ENCODE results near the gene USP49.

Gene USP49

DNA sequence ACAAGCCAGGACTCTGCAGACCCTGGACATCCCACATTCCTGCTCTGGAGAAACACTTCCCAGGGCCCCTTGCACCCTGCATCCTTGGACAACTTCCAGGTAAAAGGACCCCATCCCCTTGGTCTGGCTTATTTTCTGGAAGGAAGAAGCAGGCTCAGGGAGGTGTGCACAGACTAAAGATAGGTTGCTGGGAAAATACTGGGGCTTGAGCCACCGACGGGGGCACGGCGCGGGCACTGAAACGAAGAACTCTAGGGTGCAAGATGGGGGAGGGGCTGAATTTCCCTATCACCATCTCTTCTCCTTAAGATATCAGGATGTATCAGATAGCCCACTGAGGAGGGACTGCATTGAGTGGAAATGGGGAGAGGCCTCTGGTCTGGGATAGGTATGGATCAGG, 116.3 kb downstream of the USP49 start:
- no peak for TF ChIP-seq GATA3 (IDR thresholded peaks at IDR 0.05; ENCODE audit: low read depth, low read length)
- TF ChIP-seq GATA2 (IDR thresholded peaks at IDR 0.05; ENCODE audit: low read depth, low read length), result no peak

DNA sequence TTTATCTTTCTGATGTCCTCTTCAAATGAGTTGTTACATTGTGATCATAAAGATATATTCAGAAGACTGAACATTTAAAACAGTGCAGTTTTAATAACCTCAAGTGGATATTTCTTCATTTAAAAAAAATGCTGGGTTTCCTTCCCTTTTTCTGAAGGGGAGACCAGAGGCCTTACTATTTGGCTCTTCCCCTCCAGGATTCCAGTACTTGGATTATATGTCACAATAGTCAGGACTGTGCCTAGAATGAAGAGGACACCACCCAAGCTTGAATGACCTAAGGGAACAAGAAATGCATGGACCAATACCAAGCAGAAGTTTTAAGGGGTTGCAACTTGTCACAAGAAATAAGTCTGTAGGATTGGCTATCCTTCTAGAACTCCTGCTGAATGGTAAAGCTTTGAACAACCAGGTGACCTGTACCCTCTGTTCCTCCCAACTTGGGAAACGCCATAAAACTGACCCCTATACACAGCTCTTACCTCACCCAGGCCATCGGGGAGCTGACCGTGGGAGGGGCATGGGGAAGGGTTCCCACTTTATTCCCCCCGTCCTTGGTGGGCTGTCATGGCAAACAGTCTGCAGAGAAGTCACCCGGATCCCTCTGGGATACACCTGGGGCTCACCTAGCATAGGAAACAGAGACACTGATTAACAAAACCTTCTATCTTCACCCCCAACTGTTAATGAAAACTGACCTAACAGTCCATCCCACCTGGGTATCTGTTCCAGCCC, 117.5 kb downstream of the USP49 start:
- TF ChIP-seq GATA2 (IDR thresholded peaks at IDR 0.05; ENCODE audit: low read depth, low read length), result no peak
- no peak for TF ChIP-seq GATA3 (IDR thresholded peaks at IDR 0.05; ENCODE audit: low read depth, low read length)

DNA sequence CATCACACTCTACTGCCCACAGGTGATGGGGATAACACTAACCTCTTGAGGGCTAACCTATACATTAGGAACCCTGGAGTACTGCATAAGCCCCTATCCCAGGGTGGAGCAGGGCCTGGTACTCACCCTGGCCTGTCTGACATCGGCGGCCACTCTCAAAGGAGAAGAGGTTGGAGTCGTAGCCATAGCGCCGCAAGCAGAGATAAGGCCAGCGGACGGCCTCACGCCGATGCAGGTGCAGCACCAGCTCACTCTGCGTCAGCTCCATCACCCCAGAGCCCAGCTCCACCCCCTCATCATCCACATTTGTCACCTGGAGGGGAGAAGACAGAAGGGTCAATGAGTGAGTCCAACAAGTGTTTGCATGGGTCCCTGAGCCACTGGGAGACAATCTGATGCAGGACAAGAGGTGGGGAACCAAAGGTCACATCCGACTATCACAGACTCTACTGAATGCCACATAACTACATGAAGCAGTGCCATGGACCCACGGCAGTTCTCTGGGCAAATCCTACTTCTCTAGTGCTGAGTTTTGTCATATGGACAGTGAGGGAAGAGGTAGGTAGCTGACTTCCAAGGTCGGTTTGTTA, 119.8 kb downstream of the USP49 start:
- TF ChIP-seq GATA2 (IDR thresholded peaks at IDR 0.05; ENCODE audit: low read depth, low read length) (no peak), GATA3 (IDR thresholded peaks at IDR 0.05; ENCODE audit: low read depth, low read length) (no peak)

DNA sequence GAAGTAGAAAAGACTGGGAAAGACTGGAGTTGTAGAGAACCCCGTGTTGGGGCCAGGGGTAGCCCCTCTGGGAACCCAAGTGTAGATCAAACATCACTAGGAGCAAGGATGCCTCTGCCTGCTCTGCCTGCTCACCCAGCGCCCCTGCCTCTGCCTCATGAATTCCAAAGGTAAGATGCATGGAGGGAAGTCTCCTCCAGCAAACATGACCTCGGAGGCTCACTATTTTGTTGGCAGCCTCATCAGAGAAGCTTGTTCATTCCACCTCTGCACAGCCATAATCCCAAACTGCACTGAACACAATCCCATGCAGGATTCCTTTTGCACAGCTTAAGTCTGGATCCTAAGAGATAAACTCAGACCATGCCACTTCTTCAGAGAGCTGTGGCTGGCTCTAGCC, 120.3 kb downstream of the USP49 start:
- TF ChIP-seq GATA3 (IDR thresholded peaks at IDR 0.05; ENCODE audit: low read depth, low read length) (no peak), GATA2 (IDR thresholded peaks at IDR 0.05; ENCODE audit: low read depth, low read length) (no peak)

DNA sequence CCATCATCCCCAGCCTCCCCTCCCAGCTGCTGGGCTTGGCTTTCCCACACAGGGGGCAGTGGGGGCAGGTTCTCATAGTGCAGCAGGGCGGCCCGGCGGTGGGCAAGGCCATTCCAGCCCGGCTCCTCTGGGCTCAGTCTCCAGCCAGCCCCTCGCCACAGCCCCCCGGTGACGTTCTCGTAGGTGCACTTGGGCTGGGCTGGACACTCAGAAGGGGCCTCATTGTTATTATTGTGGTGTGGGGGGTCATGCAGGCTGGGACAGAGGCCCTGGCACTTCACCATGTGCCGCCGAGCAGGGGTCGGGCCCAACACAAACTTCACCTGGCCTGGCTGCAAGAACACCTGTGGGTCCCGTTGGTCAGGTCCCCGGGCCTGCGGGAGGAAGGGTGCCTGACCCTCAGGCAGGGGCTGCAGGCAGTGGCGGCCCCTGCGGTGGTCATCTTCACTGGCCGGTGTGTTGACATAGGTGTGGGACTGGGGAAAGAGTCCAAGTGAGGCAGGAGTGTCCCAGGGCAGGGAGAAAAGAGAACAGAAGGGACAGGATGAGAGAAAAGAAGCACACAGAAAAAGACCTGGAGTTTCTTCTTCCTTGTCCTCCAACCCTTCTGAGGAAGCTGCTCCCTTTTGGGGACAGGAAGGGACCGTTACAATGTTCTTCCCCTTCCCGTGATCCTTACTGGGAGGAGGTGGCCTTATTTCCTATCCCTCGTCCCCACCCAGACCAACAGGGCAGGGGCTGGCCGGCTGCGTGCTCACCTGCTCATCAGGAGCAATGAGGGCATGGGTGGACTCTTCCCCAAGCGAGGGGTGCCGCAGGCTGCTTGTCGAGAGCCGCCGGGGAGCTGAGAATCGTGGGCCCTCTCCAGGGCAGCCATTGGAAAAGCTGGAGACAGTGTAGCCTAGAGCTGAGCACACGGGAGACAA, 123.9 kb downstream of the USP49 start:
- no peak for TF ChIP-seq GATA3 (IDR thresholded peaks at IDR 0.05; ENCODE audit: low read depth, low read length)
- TF ChIP-seq GATA2 (IDR thresholded peaks at IDR 0.05; ENCODE audit: low read depth, low read length), result no peak

DNA sequence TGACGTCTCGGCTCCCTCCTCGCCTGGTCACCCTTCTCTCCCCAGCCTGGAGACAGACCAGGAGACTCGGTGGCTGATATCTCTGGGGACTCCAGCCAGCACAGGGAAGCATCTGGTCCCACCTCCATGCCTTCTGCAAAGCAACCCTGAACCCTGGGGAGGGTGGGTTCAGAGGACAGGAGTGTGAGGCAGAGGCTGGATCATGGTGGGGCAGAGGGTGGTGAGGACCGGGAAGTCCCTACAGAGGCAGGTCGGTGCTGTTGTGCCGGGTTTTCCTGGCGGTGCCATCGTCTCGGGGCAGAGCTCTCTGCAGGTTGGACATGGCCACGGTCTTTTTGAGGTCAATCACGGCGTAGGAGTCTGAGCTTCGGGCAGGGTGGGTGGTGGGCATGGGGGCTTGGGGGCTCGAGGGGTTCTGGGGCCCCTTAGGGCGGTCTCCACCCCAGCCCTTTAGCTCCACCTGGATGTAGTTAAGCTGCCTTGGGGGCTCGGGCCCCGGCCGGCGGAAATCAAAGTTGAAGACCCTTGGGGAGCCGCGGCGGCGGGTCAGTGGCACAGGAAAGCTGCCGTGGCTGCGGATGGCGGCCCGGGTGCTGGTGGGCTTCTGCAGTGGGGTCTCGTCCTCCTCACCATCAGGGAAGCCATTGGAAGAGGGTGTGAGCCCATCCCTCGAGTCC, 124.7 kb downstream of the USP49 start:
- TF ChIP-seq GATA2 (IDR thresholded peaks at IDR 0.05; ENCODE audit: low read depth, low read length) (no peak), GATA3 (IDR thresholded peaks at IDR 0.05; ENCODE audit: low read depth, low read length) (no peak)

DNA sequence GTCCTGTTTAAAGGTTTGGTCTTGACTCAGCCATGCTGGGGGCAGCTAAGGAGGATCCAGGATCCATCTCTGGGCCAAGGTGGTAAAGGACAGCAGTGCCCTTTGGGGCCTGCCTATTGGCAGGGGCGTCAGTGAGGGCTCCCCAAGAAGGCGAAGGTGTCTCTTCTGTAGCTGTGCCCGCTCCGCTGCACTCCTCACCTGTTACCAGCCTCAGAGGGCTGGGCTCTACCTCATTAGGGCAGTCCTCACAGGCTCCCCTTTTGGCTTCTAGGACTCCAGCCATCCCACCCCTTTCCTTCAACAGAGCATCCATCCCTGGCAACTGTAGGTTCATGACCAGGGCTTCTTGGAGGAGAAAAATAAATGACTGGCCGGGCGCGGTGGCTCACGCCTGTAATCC, 125.8 kb downstream of the USP49 start:
- TF ChIP-seq GATA3 (IDR thresholded peaks at IDR 0.05; ENCODE audit: low read depth, low read length) (no peak), GATA2 (IDR thresholded peaks at IDR 0.05; ENCODE audit: low read depth, low read length) (no peak)

DNA sequence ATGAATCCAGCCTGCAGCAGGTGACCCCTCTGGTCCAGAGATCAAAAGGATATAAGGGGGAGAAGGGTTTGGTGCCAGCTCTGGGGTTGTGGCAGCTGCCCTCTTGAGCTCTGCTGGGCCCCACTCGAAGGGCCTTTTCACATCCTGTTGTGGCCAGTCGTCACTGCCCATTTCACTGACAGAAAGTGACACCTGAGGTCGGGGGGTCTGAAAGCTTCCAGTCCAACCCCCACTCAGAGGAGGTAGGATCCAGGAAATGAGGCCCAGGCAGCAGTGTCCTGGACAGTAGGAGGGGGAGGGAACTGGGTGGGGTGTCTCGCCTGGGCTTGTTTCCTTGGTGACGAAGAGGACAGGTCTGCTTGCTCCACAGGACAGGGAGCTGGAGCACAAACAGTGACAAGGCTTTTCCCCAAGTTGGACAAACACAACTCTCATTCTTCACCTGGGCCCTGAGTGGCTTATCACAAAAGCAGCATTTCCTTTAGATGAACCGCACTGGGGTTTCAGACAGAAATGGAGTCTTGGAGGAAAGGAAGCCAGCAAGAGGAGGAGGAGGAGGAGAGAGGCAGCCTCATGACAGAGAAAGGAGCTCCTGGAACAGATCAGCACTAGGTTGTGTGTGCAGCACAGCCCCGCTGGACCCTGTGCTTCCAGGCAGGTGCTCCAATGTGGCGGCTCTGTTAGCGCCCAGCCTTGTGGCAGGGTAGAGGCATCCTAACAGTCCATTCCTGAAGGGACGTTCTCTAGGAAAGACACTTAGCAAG, 126.4 kb downstream of the USP49 start:
- no peak for TF ChIP-seq GATA2 (IDR thresholded peaks at IDR 0.05; ENCODE audit: low read depth, low read length)
- no peak for TF ChIP-seq GATA3 (IDR thresholded peaks at IDR 0.05; ENCODE audit: low read depth, low read length)

DNA sequence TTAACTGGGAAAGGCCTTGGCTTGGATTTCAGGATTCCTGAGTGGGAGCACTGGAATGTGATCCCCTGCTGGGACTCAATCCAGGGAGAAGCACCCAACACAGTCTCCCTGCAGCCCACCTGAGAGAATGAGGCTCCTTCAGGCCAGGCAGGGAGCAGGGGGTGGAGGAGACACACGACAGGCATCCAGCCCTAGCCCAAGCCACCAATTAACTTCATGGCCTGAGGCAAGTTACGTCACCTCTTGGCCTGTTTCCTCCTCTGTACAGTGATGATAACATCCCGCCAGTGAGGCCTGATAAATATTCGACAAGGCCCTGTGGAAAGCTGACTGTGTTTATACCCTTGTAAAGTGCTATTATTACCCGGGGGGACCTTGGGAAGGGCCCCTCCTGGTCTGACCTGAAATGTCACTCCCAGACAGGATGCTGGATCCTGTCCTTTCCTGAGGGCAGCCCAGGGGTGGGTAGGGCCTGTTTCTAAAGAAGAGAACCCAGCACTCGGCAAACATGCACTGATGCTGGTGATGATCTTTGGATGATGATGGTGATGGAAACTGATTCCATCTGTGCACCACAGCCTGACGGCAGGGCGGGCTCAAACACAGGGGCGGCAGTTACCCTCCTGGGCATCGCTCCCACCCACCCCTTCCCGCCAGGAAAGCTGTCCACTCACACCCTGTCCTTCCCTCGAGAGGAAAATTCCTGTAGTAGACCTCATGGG, 127.9 kb downstream of the USP49 start:
- TF ChIP-seq GATA3 (IDR thresholded peaks at IDR 0.05; ENCODE audit: low read depth, low read length) (no peak; the same call in 1 of the 2 replicates), GATA2 (IDR thresholded peaks at IDR 0.05; ENCODE audit: low read depth, low read length) (peak; percentile 88)

DNA sequence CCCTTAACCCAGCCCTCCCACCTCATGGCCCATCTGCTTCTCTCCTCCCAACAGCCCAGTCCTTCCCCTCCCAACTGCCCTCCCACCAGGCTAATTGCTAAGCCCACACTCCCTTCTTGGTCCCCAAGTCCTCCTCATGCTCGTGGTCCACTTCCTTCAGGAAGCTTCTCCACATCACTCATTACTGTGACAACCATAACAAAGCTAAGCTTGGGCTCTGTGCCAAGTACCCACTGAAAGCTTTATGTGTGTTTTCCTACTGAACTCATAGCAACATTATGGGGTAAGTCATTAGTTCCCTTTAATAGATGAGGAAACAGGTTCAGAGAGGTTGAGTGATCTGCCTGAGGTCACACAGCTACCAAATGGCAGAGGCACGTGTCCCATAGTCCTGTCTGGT, 131.7 kb downstream of the USP49 start:
- no peak for TF ChIP-seq GATA2 (IDR thresholded peaks at IDR 0.05; ENCODE audit: low read depth, low read length)
- no peak for TF ChIP-seq GATA3 (IDR thresholded peaks at IDR 0.05; ENCODE audit: low read depth, low read length)

DNA sequence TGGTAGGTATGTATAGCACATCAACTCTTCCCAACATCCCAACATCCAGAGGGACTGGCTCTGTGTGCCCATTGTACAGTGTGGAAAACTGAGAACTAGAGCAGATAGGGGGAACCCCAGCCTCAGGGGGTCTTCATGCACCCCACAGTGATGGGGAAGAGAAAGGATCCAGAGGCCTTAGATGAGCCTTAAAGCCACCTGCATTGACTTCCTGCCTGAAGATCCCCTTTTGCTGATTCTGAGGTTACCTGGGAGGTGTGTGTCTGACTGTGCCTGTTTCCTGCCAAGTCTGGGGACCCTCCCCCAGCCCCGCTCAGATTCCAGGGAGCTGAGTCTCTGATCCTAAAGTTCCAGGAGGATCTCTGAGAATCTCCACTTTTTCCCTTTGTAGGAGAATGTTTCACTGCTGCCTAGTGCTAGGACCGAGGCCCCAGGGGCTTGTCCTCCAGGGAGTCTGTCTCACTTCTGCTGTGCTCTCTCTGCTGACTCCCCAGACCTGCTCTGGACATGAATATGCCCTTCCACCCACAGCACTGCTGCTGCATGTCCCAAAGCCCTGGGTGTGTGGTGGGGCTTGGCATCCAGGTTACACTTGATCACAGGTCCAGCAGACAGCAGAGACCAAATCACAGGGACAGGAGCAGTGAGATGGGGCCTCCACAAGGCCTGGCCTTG, 135.1 kb downstream of the USP49 start:
- TF ChIP-seq GATA2 (IDR thresholded peaks at IDR 0.05; ENCODE audit: low read depth, low read length) (no peak), GATA3 (IDR thresholded peaks at IDR 0.05; ENCODE audit: low read depth, low read length) (no peak)
